Epidermal melanocyte (primary cell): ENCODE data around the gene GPR137B.

Source experiments
- DNase-seq: peaks from one replicate; pipeline ENCODE4 v3.0.0; 2011; ENCODE audit warnings: low spot score; ENCODE audit not compliant: insufficient read length

Gene GPR137B

DNA sequence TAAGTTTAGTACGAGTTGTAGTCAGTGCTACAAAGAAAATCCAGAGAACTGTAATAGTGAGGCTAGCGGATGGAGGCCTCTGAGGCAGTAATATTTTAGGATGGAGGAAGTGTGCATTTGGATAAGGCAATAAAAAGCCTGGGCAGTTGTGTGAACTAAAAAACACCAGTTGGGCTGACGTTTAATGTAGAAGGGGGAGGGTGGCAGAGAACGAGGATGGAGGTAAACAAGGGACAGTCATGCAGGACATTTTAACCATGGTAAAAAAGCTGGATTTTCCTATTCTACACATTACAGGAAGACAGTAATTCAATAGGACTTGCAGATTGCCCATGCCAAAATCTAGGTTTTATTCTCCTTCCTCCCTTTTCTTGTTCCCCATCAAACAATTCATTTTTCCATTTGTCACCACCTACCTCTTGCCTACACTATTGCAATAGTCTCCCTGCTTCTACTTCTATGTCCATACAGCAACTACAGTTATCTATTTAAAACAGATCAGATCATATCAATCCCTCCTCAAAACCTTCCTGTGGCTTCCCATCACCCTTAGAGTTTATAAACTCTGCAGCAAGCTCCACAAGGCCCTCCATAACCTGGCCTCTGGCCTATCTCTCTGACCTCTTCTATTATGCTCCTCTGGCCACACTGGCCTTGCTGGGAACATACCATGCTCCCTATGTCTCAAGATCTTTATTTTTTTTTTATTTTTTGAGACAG, 111.7 kb downstream of the GPR137B start:
- no peak for DNase-seq

GRCh38 chr1:236257216-236257615, 114.9 kb downstream of the GPR137B start:
- DNase-seq, result no peak

DNA sequence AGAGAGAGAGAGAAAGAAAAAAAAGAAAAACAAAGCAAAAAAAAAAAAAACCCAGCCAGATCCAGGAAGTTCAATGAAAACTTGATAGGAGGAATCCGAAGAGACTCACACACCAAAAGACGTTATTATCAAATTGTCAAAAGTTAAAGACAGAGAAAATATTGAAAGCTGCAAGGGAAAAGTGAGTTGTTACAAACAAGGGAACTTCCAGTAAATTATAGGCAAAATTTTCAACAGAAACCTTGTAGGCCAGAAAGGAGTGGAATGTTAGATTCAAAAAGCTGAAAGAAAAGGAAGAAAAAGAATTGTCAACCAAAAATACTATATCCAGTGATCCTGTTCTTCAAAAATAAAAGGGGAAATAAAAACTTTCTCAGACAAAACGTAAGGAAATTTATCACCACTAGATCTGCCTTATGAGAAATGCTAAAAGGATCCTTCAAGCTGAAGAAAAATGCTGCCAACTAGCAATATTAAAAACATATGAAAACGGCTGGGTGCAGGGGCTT, 115.8 kb downstream of the GPR137B start:
- DNase-seq, result no peak
